ENCODE results near the gene CD52.
A peak's percentile ranks its signal among the peaks of the same experiment; 100 is the strongest.
"Not testable (repeated sequence)": the region's sequence is repeated elsewhere in the genome, so short reads cannot be mapped to it uniquely, and the experiment has no call there.

Gene CD52

GRCh38 chr1:26320896-26321295, 3.1 kb downstream of the CD52 start:
- H3K27ac ChIP-seq (ENCODE audit: low read depth, low read length), result no peak overlapping the region

DNA sequence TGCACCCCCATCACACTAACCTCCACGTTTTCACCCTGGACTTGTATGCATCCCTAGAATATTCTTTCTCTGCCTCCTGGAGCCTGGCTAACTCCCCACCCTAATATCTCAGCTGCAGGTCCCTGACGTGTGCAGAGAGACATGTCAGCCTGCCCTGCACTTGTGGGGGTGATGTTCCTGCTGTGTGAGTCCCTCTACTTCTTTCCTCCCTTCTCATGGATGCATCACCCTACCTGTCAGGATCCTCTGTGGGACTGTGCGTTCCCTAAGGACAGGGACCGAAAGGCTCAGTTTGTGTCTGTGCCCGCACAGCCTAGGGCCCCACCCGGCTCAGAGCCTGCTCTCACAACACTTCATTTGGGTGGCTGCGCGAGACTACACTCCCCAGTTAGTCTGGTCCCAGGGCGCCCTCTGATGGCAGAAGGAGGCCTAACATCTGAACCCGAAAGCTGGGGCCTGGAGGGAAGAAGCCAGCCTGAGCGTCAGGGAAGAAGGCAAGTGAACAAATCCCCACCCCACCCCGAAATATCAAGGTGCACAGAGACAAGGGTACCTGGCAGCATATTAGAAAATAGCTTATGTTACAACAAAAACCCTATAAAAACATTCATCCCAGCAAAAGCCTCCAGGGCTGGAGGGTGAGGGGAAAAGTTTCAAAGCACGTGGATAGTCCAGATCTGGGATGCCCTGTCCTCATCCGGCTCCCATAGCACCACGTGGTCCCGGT, 3.7 kb downstream of the CD52 start:
- Histone ChIP-seq H3K27me3 (ENCODE audit: insufficient read depth, low read length) (no peaks in the 10 kb centered on the region), H3K4me1 (ENCODE audit: control insufficient read depth, insufficient read depth, low read length, unreplicated experiment) (peaks cover 6% of the 10 kb centered on the region), H3K27ac (ENCODE audit: low read depth, low read length) (no peak overlapping the region), H3K36me3 (ENCODE audit: insufficient read depth, low read length) (no peaks in the 10 kb centered on the region), H3K79me2 (ENCODE audit: control insufficient read depth, insufficient read depth, low read length, unreplicated experiment) (no peaks in the 10 kb centered on the region), H3K4me3 (ENCODE audit: low read depth, low read length) (no peak overlapping the region), H2AFZ (ENCODE audit: low read length, unreplicated experiment) (peak overlapping the region; percentile 70)

More at GRCh38 chr1:26320896-26321295, 3.1 kb downstream of the CD52 start:
- peaks cover 6% of the 10 kb centered on the region for H3K4me1 ChIP-seq (ENCODE audit: control insufficient read depth, insufficient read depth, low read length, unreplicated experiment)
- H3K79me2 ChIP-seq (ENCODE audit: control insufficient read depth, insufficient read depth, low read length, unreplicated experiment), result no peaks in the 10 kb centered on the region
- H3K27me3 ChIP-seq (ENCODE audit: insufficient read depth, low read length), result no peaks in the 10 kb centered on the region
- H3K4me3 ChIP-seq (ENCODE audit: low read depth, low read length), result no peak overlapping the region
- H2AFZ ChIP-seq (ENCODE audit: low read length, unreplicated experiment), result peak overlapping the region; percentile 70
- H3K36me3 ChIP-seq (ENCODE audit: insufficient read depth, low read length), result no peaks in the 10 kb centered on the region

DNA sequence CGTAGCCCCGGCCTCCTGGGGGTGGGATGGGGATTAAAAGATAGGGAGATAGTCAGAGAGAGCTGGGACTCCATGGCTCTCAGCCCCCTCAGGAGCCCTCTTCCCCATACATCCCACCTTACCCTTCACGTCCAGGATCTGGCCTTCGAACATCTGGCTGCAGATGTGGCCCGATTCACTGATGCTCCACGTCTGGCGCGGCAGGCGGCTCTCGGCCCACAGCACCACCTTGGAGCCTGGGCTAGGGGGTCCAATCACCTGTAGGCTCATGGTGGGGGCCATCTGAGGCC, 4.2 kb downstream of the CD52 start:
- peaks cover 6% of the 10 kb centered on the region for H3K4me1 ChIP-seq (ENCODE audit: control insufficient read depth, insufficient read depth, low read length, unreplicated experiment)
- H3K79me2 ChIP-seq (ENCODE audit: control insufficient read depth, insufficient read depth, low read length, unreplicated experiment), result no peaks in the 10 kb centered on the region
- no peaks in the 10 kb centered on the region for H3K27me3 ChIP-seq (ENCODE audit: insufficient read depth, low read length)
- no peak overlapping the region for H3K4me3 ChIP-seq (ENCODE audit: low read depth, low read length)
- no peaks in the 10 kb centered on the region for H3K36me3 ChIP-seq (ENCODE audit: insufficient read depth, low read length)
- H2AFZ ChIP-seq (ENCODE audit: low read length, unreplicated experiment), result no peak overlapping the region
- no peak overlapping the region for H3K27ac ChIP-seq (ENCODE audit: low read depth, low read length)

DNA sequence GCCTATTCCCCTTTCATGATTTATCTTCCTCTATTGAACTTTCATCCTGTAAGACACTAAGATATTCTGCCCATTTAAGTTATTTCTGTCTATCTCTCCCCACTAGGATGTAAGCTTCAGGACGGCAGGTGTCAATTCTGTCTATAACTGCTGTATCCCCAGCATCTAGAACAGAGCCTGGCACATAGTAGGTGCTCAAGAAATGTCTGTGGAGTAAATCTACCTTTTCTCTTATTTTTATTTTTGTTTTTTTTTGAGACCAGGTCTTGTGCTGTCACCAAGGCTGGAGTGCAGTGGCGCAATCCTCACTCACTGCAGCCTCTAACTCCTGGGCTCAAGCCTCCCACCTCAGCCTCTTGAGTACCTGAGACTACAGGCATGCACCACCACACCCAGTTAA, 5.6 kb downstream of the CD52 start:
- Histone ChIP-seq H3K36me3 (ENCODE audit: insufficient read depth, low read length) (no peaks in the 10 kb centered on the region), H3K4me3 (ENCODE audit: low read depth, low read length) (no peak overlapping the region), H3K27me3 (ENCODE audit: insufficient read depth, low read length) (no peaks in the 10 kb centered on the region), H3K27ac (ENCODE audit: low read depth, low read length) (no peak overlapping the region), H3K4me1 (ENCODE audit: control insufficient read depth, insufficient read depth, low read length, unreplicated experiment) (peaks cover 6% of the 10 kb centered on the region), H2AFZ (ENCODE audit: low read length, unreplicated experiment) (no peak overlapping the region), H3K79me2 (ENCODE audit: control insufficient read depth, insufficient read depth, low read length, unreplicated experiment) (no peaks in the 10 kb centered on the region)

- no peaks in the 10 kb centered on the region for H3K36me3 ChIP-seq (ENCODE audit: insufficient read depth, low read length)
- H2AFZ ChIP-seq (ENCODE audit: low read length, unreplicated experiment), result no peak overlapping the region
- no peaks in the 10 kb centered on the region for H3K79me2 ChIP-seq (ENCODE audit: control insufficient read depth, insufficient read depth, low read length, unreplicated experiment)
- no peak overlapping the region for H3K27ac ChIP-seq (ENCODE audit: low read depth, low read length)
- H3K4me3 ChIP-seq (ENCODE audit: low read depth, low read length), result no peak overlapping the region
- H3K27me3 ChIP-seq (ENCODE audit: insufficient read depth, low read length), result no peaks in the 10 kb centered on the region
- peaks cover 6% of the 10 kb centered on the region for H3K4me1 ChIP-seq (ENCODE audit: control insufficient read depth, insufficient read depth, low read length, unreplicated experiment)
Measured at GRCh38 chr1:26324550-26324949, 6.8 kb downstream of the CD52 start.

- H3K27ac ChIP-seq (ENCODE audit: low read depth, low read length), result no peak overlapping the region
- no peak overlapping the region for H2AFZ ChIP-seq (ENCODE audit: low read length, unreplicated experiment)
- peaks cover 9% of the 10 kb centered on the region for H3K4me1 ChIP-seq (ENCODE audit: control insufficient read depth, insufficient read depth, low read length, unreplicated experiment)
- H3K36me3 ChIP-seq (ENCODE audit: insufficient read depth, low read length), result no peaks in the 10 kb centered on the region
- H3K27me3 ChIP-seq (ENCODE audit: insufficient read depth, low read length), result no peaks in the 10 kb centered on the region
- no peak overlapping the region for H3K4me3 ChIP-seq (ENCODE audit: low read depth, low read length)
- no peaks in the 10 kb centered on the region for H3K79me2 ChIP-seq (ENCODE audit: control insufficient read depth, insufficient read depth, low read length, unreplicated experiment)
Measured at GRCh38 chr1:26327956-26328362, 10.2 kb downstream of the CD52 start.

- Histone ChIP-seq H2AFZ (ENCODE audit: low read length, unreplicated experiment) (no peak overlapping the region), H3K36me3 (ENCODE audit: insufficient read depth, low read length) (no peaks in the 10 kb centered on the region), H3K27ac (ENCODE audit: low read depth, low read length) (no peak overlapping the region), H3K4me1 (ENCODE audit: control insufficient read depth, insufficient read depth, low read length, unreplicated experiment) (peaks cover 9% of the 10 kb centered on the region), H3K4me3 (ENCODE audit: low read depth, low read length) (no peak overlapping the region), H3K27me3 (ENCODE audit: insufficient read depth, low read length) (no peaks in the 10 kb centered on the region), H3K79me2 (ENCODE audit: control insufficient read depth, insufficient read depth, low read length, unreplicated experiment) (no peaks in the 10 kb centered on the region)
Measured at GRCh38 chr1:26328597-26328996, 10.8 kb downstream of the CD52 start.

- H3K79me2 ChIP-seq (ENCODE audit: control insufficient read depth, insufficient read depth, low read length, unreplicated experiment); H3K27me3 ChIP-seq (ENCODE audit: insufficient read depth, low read length); H3K4me1 ChIP-seq (ENCODE audit: control insufficient read depth, insufficient read depth, low read length, unreplicated experiment); H3K4me3 ChIP-seq (ENCODE audit: low read depth, low read length); H2AFZ ChIP-seq (ENCODE audit: low read length, unreplicated experiment); H3K36me3 ChIP-seq (ENCODE audit: insufficient read depth, low read length); H3K27ac ChIP-seq (ENCODE audit: low read depth, low read length): not testable (repeated sequence)
Measured at GRCh38 chr1:26329380-26329779, 11.6 kb downstream of the CD52 start.

- Histone ChIP-seq H3K79me2 (ENCODE audit: control insufficient read depth, insufficient read depth, low read length, unreplicated experiment) (no peaks in the 10 kb centered on the region), H3K4me1 (ENCODE audit: control insufficient read depth, insufficient read depth, low read length, unreplicated experiment) (peaks cover 9% of the 10 kb centered on the region), H3K27ac (ENCODE audit: low read depth, low read length) (no peak overlapping the region), H3K4me3 (ENCODE audit: low read depth, low read length) (no peak overlapping the region), H3K27me3 (ENCODE audit: insufficient read depth, low read length) (no peaks in the 10 kb centered on the region), H2AFZ (ENCODE audit: low read length, unreplicated experiment) (no peak overlapping the region), H3K36me3 (ENCODE audit: insufficient read depth, low read length) (no peaks in the 10 kb centered on the region)
Measured at GRCh38 chr1:26330276-26330675, 12.5 kb downstream of the CD52 start.

- H3K79me2 ChIP-seq (ENCODE audit: control insufficient read depth, insufficient read depth, low read length, unreplicated experiment), result not testable (repeated sequence)
Measured at GRCh38 chr1:26333312-26333711, 15.6 kb downstream of the CD52 start.

DNA sequence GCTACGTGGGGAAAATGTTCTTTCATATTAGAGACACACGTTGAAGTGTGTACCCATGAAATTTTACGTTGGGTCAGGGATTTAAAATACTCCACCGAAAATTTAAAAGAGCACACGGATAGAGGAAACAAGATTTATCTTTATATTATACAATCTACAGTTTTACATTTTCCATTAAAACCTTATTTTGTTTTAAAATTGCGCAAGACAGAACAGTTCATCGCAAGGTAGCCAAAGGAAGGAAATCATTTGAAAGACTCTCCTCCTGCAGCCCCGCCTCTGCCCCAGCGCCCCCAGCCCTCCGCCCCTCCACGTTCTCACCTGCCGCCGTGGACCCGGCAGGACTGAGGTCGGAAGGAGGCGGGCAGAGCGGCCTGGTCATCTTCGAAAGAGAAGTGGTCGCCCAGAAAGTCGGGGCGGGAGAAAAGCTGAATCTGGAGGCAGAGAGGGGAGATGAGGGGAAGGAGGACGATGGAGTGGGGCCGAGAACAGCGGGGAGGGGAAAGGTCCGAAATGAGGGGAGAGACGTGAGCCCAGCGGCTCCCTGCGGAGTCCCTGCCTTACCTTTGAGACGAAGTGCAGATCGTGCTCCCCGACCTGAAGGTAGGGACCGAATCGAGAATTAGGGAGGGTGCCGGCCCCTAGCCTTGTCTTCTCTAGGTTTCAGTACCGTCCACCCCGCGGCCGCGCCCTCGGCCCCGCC, 18.2 kb downstream of the CD52 start:
- Histone ChIP-seq H3K79me2 (ENCODE audit: control insufficient read depth, insufficient read depth, low read length, unreplicated experiment) (no peaks in the 10 kb centered on the region), H3K4me3 (ENCODE audit: low read depth, low read length) (peak overlapping the region; percentile 79), H3K36me3 (ENCODE audit: insufficient read depth, low read length) (no peaks in the 10 kb centered on the region), H2AFZ (ENCODE audit: low read length, unreplicated experiment) (no peak overlapping the region), H3K27ac (ENCODE audit: low read depth, low read length) (no peak overlapping the region), H3K27me3 (ENCODE audit: insufficient read depth, low read length) (no peaks in the 10 kb centered on the region), H3K4me1 (ENCODE audit: control insufficient read depth, insufficient read depth, low read length, unreplicated experiment) (peaks cover 9% of the 10 kb centered on the region)

More at GRCh38 chr1:26333312-26333711, 15.6 kb downstream of the CD52 start:
- H3K4me3 ChIP-seq (ENCODE audit: low read depth, low read length); H3K36me3 ChIP-seq (ENCODE audit: insufficient read depth, low read length); H3K27me3 ChIP-seq (ENCODE audit: insufficient read depth, low read length); H2AFZ ChIP-seq (ENCODE audit: low read length, unreplicated experiment); H3K27ac ChIP-seq (ENCODE audit: low read depth, low read length); H3K4me1 ChIP-seq (ENCODE audit: control insufficient read depth, insufficient read depth, low read length, unreplicated experiment): not testable (repeated sequence)

Data from ACC112 (cell line).